HCT116 (cell line): Measurements from ENCODE around the gene CEMP1.
"Not testable (repeated sequence)": the region's sequence is repeated elsewhere in the genome, so short reads cannot be mapped to it uniquely, and the experiment has no call there.

ENCODE experiments used
- JUND ChIP-seq: IDR thresholded peaks from 2 replicates; pipeline ENCODE4 v1.6.1; 2012
- POLR2A ChIP-seq: IDR thresholded peaks from 2 replicates; pipeline ENCODE4 v1.7.0; 2011; ENCODE audit warnings: borderline replicate concordance; ENCODE audit not compliant: insufficient read depth, insufficient read length; ENCODE audit errors: extremely low read depth
- YY1 ChIP-seq: IDR thresholded peaks from 2 replicates; pipeline ENCODE4 v1.6.1; 2011; ENCODE audit warnings: low read length, low read depth, moderate library complexity, mild to moderate bottlenecking; ENCODE audit not compliant: insufficient replicate concordance; ENCODE audit errors: extremely low read depth
- ZFX ChIP-seq: fragments of 450-650 bp; IDR thresholded peaks from 2 replicates; pipeline ENCODE4 v1.6.1; 2017
- TF ChIP-seq, protein P1 (sequence below), 3 experiments: fragments of 200-600 bp in 1 of 3; sonication (generic) in 1 of 3; IDR thresholded peaks in 2 of 3; conservative IDR thresholded peaks in 1 of 3; 2 replicates each; pipeline ENCODE4 v1.5.1; 2012 to 2017; ENCODE audit warnings: low read depth in 2 of 3, low read length in 2 of 3, antibody characterized with exemption in 1 of 3, borderline replicate concordance in 1 of 3, control low read depth in 1 of 3, mild to moderate bottlenecking in 1 of 3, mixed read lengths in 1 of 3, mixed run types in 1 of 3, moderate library complexity in 1 of 3; ENCODE audit not compliant: insufficient read depth in 1 of 3
- TF ChIP-seq, protein P2 (sequence below): IDR thresholded peaks from 2 replicates; pipeline ENCODE4 v1.6.1; 2012; ENCODE audit warnings: low read depth

DNA sequence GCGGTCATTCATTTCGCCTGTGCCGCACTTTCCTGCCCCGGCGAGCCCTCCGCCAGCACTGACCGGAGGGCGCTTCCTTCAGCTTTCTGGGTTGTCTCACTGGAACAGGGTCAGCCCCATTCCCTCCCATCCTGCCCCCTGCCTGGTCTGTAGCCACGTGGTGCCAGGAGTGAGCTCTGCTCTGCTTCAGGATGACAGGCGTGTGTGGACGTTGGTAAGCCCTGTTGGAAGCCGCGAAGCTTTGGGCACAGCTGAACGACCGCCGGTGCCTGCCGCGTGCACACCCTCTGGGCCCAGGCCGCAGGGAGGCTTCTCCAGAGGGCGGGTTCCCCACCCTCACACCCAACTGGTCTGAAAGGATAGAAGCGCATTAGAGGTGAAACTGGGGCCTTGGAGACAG is 49.6 kb upstream of the CEMP1 start:
- not testable (repeated sequence) for TF ChIP-seq YY1, POLR2A, ZFX, JUND
- TF ChIP-seq, protein P1, sequence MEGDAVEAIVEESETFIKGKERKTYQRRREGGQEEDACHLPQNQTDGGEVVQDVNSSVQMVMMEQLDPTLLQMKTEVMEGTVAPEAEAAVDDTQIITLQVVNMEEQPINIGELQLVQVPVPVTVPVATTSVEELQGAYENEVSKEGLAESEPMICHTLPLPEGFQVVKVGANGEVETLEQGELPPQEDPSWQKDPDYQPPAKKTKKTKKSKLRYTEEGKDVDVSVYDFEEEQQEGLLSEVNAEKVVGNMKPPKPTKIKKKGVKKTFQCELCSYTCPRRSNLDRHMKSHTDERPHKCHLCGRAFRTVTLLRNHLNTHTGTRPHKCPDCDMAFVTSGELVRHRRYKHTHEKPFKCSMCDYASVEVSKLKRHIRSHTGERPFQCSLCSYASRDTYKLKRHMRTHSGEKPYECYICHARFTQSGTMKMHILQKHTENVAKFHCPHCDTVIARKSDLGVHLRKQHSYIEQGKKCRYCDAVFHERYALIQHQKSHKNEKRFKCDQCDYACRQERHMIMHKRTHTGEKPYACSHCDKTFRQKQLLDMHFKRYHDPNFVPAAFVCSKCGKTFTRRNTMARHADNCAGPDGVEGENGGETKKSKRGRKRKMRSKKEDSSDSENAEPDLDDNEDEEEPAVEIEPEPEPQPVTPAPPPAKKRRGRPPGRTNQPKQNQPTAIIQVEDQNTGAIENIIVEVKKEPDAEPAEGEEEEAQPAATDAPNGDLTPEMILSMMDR (IDR thresholded peaks at IDR 0.05 in 2 of 3, conservative IDR thresholded peaks at IDR 0.05 in 1 of 3; ENCODE audit: borderline replicate concordance in 1 of 3, insufficient read depth in 1 of 3, low read depth in 2 of 3, low read length in 2 of 3): not testable (repeated sequence)
- TF ChIP-seq, protein P2, sequence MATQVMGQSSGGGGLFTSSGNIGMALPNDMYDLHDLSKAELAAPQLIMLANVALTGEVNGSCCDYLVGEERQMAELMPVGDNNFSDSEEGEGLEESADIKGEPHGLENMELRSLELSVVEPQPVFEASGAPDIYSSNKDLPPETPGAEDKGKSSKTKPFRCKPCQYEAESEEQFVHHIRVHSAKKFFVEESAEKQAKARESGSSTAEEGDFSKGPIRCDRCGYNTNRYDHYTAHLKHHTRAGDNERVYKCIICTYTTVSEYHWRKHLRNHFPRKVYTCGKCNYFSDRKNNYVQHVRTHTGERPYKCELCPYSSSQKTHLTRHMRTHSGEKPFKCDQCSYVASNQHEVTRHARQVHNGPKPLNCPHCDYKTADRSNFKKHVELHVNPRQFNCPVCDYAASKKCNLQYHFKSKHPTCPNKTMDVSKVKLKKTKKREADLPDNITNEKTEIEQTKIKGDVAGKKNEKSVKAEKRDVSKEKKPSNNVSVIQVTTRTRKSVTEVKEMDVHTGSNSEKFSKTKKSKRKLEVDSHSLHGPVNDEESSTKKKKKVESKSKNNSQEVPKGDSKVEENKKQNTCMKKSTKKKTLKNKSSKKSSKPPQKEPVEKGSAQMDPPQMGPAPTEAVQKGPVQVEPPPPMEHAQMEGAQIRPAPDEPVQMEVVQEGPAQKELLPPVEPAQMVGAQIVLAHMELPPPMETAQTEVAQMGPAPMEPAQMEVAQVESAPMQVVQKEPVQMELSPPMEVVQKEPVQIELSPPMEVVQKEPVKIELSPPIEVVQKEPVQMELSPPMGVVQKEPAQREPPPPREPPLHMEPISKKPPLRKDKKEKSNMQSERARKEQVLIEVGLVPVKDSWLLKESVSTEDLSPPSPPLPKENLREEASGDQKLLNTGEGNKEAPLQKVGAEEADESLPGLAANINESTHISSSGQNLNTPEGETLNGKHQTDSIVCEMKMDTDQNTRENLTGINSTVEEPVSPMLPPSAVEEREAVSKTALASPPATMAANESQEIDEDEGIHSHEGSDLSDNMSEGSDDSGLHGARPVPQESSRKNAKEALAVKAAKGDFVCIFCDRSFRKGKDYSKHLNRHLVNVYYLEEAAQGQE: not testable (repeated sequence)
